GM18502 (cell line): ENCODE results near the gene RELB.

Source experiments
- ATAC-seq: cut with Tn5 transposase; IDR thresholded peaks from one replicate; pipeline ENCODE4 v1.9.1; 2021; ENCODE audit warnings: mild to moderate bottlenecking; ENCODE audit not compliant: unreplicated experiment, poor library complexity

The RELB gene

GRCh38 chr19:45016388-45017314 lies 15.4 kb downstream of the RELB start:
- peak; percentile 81 for ATAC-seq

- no peak for ATAC-seq
Observed at GRCh38 chr19:45019187-45019586, 17.9 kb downstream of the RELB start.

GRCh38 chr19:45020071-45020470 lies 18.8 kb downstream of the RELB start:
- ATAC-seq: no peak

GRCh38 chr19:45021971-45022370 lies 20.7 kb downstream of the RELB start:
- ATAC-seq: no peak

GRCh38 chr19:45023048-45023447 lies 21.8 kb downstream of the RELB start:
- ATAC-seq: no peak

- no peak for ATAC-seq
Observed at GRCh38 chr19:45025264-45025663, 24.0 kb downstream of the RELB start.

- ATAC-seq: no peak
Observed at GRCh38 chr19:45027371-45027770, 26.1 kb downstream of the RELB start.

- no peak for ATAC-seq
Observed at GRCh38 chr19:45030825-45031224, 29.6 kb downstream of the RELB start.

GRCh38 chr19:45032421-45032820 lies 31.2 kb downstream of the RELB start:
- ATAC-seq: no peak

GRCh38 chr19:45035755-45036154 lies 34.5 kb downstream of the RELB start:
- ATAC-seq: no peak

GRCh38 chr19:45037393-45038169 lies 36.3 kb downstream of the RELB start:
- ATAC-seq: no peak

GRCh38 chr19:45038931-45039893 lies 37.9 kb downstream of the RELB start, which contains the start of gene CLASRP:
TSS of gene CLASRP (plus strand) at chr19:45039045. CDS start at chr19:45040213, 1,168 bp downstream.
- peak; percentile 84 for ATAC-seq

GRCh38 chr19:45040059-45040771 lies 39.0 kb downstream of the RELB start:
- ATAC-seq: no peak

GRCh38 chr19:45041125-45041524 lies 39.9 kb downstream of the RELB start:
- no peak for ATAC-seq

GRCh38 chr19:45045671-45046353 lies 44.5 kb downstream of the RELB start:
- no peak for ATAC-seq

- ATAC-seq: no peak
Observed at GRCh38 chr19:45046355-45046754, 45.1 kb downstream of the RELB start.

GRCh38 chr19:45047188-45047797 lies 46.0 kb downstream of the RELB start:
- ATAC-seq: peak; percentile 72

- no peak for ATAC-seq
Observed at GRCh38 chr19:45049073-45049736, 47.9 kb downstream of the RELB start.
